Dendritic cell treated with granulocyte-macrophage colony-stimulating factor and Interleukin-4, amounts not matched to agents 40 ng/mL and 50 ng/mL, for 4 days (primary cell): ENCODE data around the gene GLIS1.

Experiments
- H3K27ac Mint-ChIP-seq: one replicate; pipeline ENCODE4 v1.8.0; 2022; ENCODE audit warnings: mild to moderate bottlenecking, mixed read lengths
- H3K27me3 Mint-ChIP-seq: one replicate; pipeline ENCODE4 v1.8.0; 2022; ENCODE audit warnings: mild to moderate bottlenecking, mixed read lengths
- H3K36me3 Mint-ChIP-seq: one replicate; pipeline ENCODE4 v1.8.0; 2022; ENCODE audit warnings: low read depth, mixed read lengths
- H3K4me1 Mint-ChIP-seq: one replicate; pipeline ENCODE4 v1.8.0; 2022; ENCODE audit warnings: low read depth, mixed read lengths
- H3K4me3 Mint-ChIP-seq: one replicate; pipeline ENCODE4 v1.8.0; 2022; ENCODE audit warnings: mild to moderate bottlenecking, moderate library complexity, mixed read lengths
- H3K9me3 Mint-ChIP-seq: one replicate; pipeline ENCODE4 v1.8.0; 2022; ENCODE audit warnings: mixed read lengths
- intact Hi-C: fragments of 100-400 bp; cut with micrococcal nuclease; formaldehyde crosslinking; loops from one replicate; pipeline ENCODE4 v1.15.0; 2022

Gene GLIS1

DNA sequence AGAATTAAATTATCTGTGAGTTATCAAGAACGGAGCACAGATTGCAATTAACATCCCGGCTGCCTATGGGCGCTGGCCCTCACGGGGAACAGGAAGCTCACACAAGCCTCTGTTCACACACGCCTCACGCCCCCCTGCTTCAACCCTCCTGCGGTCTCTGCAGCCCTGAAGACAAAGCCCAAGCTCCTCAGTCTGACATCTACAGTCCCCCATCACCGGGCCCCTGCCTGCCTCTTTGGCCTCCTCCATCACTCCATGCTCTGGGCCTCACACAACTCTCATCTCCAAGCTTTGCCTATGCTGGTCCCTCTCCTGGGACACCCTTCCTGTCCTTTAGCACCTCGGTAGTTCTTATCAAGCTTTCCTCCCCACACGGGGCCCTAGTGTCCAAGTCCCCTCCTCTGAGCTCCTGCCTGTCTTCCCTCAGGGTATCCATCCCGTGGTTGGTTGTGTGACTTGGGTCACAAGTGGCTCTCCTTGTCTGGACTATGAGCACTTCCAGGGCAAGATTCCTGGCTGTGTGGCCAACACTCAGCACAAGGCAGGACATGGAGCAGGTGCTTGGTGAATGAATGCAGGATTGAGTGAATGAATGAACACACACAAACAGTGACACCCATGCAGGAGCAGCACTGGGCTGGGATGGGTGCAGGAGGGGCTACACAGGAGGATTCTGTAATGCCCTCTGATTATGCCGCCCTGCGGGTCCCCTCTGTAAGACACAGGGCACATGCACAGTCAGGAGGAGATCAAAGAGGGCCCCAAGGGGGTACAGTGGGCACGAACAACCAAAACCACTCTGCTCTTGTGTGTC lies 163.6 kb downstream of the GLIS1 start:
- no peak overlapping the region for H3K27ac Mint-ChIP-seq
- H3K36me3 Mint-ChIP-seq: no peaks in the 10 kb centered on the region
- no peaks in the 10 kb centered on the region for H3K4me1 Mint-ChIP-seq
- H3K9me3 Mint-ChIP-seq: no peaks in the 10 kb centered on the region
- intact Hi-C loops: no loop called here
- no peak overlapping the region for H3K4me3 Mint-ChIP-seq
- H3K27me3 Mint-ChIP-seq: no peaks in the 10 kb centered on the region

DNA sequence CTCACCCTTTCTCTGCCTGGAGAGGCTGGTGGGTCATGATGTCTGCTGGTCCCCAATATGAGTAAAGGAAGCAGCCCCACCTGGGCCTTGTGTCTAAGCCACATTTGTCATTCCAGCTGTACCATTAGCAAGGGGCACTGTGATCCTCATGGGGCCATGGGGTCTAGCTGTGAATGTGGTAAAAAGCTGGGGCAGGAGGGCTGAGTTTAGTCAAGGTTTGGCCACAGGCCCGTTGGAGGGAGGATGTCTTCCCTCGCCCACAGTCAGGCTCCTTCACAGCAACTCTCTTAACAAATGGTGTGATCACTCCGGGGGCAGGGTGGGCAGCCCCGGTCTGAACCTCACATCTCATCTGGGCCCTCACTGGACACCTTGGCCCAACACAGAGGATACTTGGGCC lies 164.3 kb downstream of the GLIS1 start:
- intact Hi-C loops: no loop called here
- Mint-ChIP-seq H3K36me3 (no peaks in the 10 kb centered on the region), H3K4me1 (no peaks in the 10 kb centered on the region), H3K27ac (no peak overlapping the region), H3K4me3 (no peak overlapping the region), H3K27me3 (no peaks in the 10 kb centered on the region), H3K9me3 (no peaks in the 10 kb centered on the region)

DNA sequence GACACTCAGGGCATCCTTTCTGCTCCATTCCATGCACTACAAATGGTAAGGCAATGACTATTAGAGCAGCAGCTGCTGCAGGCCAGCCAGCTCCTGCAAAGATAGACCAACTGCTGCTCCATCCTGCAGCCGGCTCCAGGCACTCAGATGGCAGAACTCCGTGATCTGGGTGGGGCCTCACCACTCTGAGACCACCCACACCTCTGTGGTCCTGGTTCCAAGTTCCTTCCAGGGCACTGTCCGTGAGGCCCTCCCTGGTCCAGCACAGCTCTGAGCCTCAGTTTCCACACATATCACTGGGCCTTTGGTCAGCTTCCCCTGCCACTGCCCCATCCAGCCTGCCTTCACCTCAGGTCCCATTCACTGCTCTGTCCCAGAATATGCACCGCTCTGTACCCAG lies 165.0 kb downstream of the GLIS1 start:
- intact Hi-C loops: no loop called here
- H3K4me3 Mint-ChIP-seq: no peak overlapping the region
- H3K27ac Mint-ChIP-seq: no peak overlapping the region
- H3K36me3 Mint-ChIP-seq: no peaks in the 10 kb centered on the region
- no peaks in the 10 kb centered on the region for H3K27me3 Mint-ChIP-seq
- no peaks in the 10 kb centered on the region for H3K4me1 Mint-ChIP-seq
- no peaks in the 10 kb centered on the region for H3K9me3 Mint-ChIP-seq

DNA sequence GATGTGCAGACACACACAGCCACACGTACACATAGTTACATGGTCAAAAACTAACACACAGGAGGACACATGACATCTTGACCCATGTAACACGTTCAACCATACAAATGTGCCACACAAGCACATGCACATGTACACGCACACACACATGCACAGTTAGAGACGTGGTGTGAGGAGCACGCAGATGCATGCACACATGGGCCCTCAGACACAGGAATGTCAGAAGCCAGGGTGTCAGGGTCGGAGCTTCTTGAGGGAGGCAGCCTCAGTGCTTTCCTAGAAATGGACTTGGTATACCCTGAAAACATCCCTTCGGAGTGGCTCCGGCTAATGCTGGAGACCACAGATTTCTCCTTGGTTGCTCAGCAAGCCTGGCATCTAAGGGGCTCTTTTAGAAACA lies 165.4 kb downstream of the GLIS1 start:
- intact Hi-C loops: no loop called here
- no peaks in the 10 kb centered on the region for H3K4me1 Mint-ChIP-seq
- H3K27ac Mint-ChIP-seq: no peak overlapping the region

DNA sequence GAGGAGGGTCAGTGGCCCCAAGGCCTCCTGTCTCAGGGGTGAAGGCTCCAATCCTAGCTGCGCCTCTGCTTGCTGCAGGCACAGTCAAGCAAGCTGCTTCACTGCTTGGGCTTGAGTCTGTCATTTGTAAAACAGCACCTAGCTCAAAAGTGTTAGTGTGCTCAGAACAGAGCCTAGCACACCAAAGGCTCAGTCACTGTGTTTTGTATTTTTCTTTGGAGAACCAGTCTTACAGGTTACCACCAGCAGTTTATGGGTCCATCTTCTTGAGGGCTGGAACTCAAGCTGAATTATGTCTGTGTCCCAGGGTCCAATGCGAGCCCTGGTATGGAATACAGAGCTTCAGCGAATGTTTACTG lies 166.2 kb downstream of the GLIS1 start:
- H3K36me3 Mint-ChIP-seq: no peaks in the 10 kb centered on the region
- no peak overlapping the region for H3K4me3 Mint-ChIP-seq
- no peaks in the 10 kb centered on the region for H3K27me3 Mint-ChIP-seq
- no peaks in the 10 kb centered on the region for H3K9me3 Mint-ChIP-seq
- intact Hi-C loops: no loop called here
- no peak overlapping the region for H3K27ac Mint-ChIP-seq
- no peaks in the 10 kb centered on the region for H3K4me1 Mint-ChIP-seq

More for the DNA sequence above, 165.4 kb downstream of the GLIS1 start:
- Mint-ChIP-seq H3K9me3 (no peaks in the 10 kb centered on the region), H3K36me3 (no peaks in the 10 kb centered on the region), H3K4me3 (no peak overlapping the region), H3K27me3 (no peaks in the 10 kb centered on the region)

DNA sequence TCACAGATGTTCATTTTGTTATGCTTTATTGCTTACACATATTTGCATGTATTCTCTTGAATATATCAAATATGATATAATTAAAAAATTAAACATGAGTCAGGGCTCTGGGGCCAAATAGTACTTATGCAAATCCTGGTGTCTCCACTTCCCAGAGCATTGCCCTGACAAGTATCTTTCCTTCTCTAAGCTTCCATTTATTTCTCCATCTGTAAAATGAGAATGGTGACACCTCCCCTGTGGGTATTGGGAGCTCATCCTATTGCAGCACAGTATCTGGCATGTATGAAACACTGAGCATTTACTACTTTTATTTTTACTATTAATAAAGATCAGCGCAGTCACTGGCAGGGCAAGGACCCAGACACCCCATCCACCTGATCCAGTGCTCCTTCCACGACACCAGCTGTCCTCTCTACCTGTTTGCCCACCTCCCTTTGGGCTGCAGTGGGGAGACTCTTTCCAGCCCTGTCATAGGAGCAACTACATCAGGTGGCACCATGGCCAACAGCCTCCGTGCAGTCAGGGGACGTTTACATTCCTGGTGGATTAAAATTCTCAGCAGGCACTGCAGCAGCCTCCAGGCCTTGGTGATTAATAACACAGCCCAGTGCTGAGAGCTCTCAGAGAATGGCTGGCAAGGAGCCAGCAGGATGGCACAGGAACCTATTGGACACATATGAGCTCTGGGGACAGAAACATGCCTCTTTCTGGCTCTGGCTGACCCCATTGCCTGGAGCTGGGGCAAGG lies 166.7 kb downstream of the GLIS1 start:
- Mint-ChIP-seq H3K36me3 (no peaks in the 10 kb centered on the region), H3K9me3 (no peaks in the 10 kb centered on the region), H3K4me3 (no peak overlapping the region), H3K4me1 (no peaks in the 10 kb centered on the region), H3K27me3 (no peaks in the 10 kb centered on the region), H3K27ac (no peak overlapping the region)
- intact Hi-C loops: no loop called here

DNA sequence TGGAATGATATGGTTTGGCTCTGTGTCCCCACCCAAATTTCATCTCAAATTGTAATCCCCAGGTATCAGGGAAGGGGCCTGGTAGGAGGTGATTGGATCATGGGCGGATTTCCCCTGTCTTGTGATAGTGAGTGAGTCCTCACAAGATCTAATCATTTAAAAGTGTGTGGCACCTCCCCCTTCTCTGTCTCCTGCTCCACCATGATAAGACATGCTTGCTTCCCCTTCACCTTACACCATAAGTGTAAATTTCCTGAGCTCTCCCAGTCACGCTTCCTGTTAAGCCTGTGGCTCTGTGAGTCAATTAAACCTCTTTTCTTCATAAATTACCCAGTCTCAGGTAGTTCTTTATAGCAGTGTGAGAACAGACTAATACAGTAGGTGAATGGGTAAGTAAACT lies 170.4 kb downstream of the GLIS1 start:
- no peaks in the 10 kb centered on the region for H3K27me3 Mint-ChIP-seq
- H3K9me3 Mint-ChIP-seq: no peaks in the 10 kb centered on the region
- no peak overlapping the region for H3K4me3 Mint-ChIP-seq
- H3K4me1 Mint-ChIP-seq: no peaks in the 10 kb centered on the region
- intact Hi-C loops: no loop called here
- no peaks in the 10 kb centered on the region for H3K36me3 Mint-ChIP-seq
- no peak overlapping the region for H3K27ac Mint-ChIP-seq

DNA sequence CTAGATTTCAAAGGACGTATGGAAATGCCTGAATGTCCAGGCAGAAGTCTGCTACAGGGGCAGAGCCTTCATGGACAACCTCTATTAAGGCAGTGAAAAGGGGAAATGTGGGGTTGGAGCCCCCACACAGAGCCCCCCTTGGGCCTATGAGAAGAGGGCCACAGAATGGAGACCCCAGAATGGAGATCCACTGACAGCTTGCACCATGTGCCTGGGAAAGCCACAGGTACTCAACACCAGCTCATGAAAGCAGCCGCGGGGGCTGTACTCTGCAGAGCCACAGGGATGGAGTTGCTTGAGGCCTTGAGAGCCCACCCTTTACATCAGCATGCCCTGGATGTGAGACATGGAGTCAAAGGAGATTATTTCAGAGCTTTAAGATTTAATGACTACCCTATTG lies 171.1 kb downstream of the GLIS1 start:
- H3K4me1 Mint-ChIP-seq: no peaks in the 10 kb centered on the region

DNA sequence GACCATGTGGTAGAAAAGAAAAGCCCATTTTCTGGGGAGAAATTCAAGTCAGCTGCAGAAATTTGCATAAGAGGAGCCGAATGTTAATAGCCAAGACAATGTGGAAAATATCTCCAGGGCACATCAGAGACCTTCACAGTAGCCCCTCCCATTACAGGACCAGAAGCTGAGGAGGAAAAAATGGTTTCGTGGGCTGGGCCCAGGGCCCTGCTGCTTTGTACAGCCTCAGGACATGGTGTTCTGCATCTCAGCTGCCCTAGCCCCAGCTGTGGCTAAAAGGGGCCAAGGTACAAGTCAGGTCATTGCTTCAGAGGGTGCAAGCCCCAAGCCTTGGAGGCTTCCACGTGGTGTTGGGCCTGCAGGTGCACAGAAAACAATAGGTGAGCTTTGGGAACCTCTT lies 171.5 kb downstream of the GLIS1 start:
- H3K27ac Mint-ChIP-seq: no peak overlapping the region
- H3K36me3 Mint-ChIP-seq: no peaks in the 10 kb centered on the region
- H3K4me1 Mint-ChIP-seq: no peaks in the 10 kb centered on the region
- no peak overlapping the region for H3K4me3 Mint-ChIP-seq
- no peaks in the 10 kb centered on the region for H3K9me3 Mint-ChIP-seq
- peaks cover 7% of the 10 kb centered on the region for H3K27me3 Mint-ChIP-seq
- intact Hi-C loops: no loop called here

More for the DNA sequence above, 171.1 kb downstream of the GLIS1 start:
- H3K36me3 Mint-ChIP-seq: no peaks in the 10 kb centered on the region
- peaks cover 3% of the 10 kb centered on the region for H3K27me3 Mint-ChIP-seq
- H3K4me3 Mint-ChIP-seq: no peak overlapping the region
- no peaks in the 10 kb centered on the region for H3K9me3 Mint-ChIP-seq
- no peak overlapping the region for H3K27ac Mint-ChIP-seq
- intact Hi-C loops: no loop called here

DNA sequence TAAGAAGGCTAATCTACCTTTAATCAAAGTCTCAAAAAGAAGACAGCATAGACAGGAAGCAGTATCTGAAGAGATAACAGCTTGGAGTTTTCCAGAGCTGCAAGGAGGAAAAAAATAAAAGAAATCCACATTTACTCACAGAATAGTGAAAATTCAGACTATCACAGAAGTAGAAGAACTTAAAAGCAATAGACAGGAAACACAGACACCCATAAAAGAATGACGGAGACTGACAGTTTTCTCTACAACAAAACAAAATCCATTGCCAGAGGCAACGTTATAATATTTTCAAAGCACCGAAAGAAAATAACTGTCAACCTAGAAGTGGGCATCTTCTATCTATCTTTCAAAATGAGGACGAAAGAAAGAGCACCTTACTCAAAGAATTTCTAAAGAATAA lies 175.4 kb downstream of the GLIS1 start:
- peaks cover 9% of the 10 kb centered on the region for H3K27me3 Mint-ChIP-seq
- intact Hi-C loops: no loop called here
- H3K4me3 Mint-ChIP-seq: no peak overlapping the region
- no peaks in the 10 kb centered on the region for H3K4me1 Mint-ChIP-seq
- H3K27ac Mint-ChIP-seq: no peak overlapping the region
- no peaks in the 10 kb centered on the region for H3K9me3 Mint-ChIP-seq
- H3K36me3 Mint-ChIP-seq: no peaks in the 10 kb centered on the region

DNA sequence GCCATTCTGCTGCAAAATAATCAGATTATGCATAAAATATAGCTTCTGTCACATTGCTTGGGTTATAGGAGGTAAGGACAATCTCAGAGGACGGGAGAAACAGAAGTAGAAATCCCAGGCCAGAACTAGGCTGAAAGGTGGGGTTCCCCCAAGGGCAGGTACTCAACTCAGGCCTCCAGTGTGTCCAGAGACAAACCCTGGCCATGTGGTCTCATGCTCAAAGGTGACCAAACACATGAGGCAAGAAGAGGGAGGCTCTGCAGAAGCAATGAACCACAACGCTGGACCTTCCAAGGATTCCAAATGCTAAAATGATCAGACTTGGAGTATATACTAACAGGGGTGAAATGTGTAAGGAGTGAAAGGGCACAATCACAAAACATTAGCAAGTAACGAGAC lies 176.0 kb downstream of the GLIS1 start:
- Mint-ChIP-seq H3K9me3 (no peaks in the 10 kb centered on the region), H3K4me1 (no peaks in the 10 kb centered on the region), H3K27ac (no peak overlapping the region), H3K36me3 (no peaks in the 10 kb centered on the region), H3K4me3 (no peak overlapping the region), H3K27me3 (peaks cover 9% of the 10 kb centered on the region)
- intact Hi-C loops: no loop called here

DNA sequence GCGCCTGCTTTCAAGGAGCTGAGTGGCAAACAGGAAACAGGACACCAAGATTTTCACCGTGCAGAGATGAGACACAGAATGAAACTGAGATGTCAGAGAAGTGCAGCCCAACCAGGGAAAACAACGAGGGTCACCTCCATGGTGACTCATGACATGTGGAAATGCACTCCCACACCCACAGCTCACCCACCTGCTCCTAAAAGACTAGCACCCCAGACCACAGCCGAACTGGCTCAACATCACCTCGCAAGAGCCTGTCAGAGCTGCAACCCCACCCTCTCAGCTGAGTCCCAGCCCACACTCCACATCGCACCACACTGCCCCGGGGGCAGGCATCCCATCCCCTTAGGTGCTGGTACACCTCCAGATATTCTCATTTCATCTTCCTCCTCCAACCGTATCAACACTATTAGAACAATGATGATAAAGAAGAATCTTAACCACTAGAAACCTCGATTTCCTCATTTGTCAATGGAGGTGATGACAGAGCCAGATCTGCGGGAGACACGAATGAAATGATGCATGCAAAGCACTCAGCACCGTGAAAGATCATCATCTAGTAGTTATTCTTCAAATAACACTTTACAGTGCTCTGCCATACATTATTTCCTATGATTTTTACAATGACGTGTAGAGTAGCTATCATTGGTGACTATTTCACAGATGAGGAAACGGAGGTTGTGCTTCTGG lies 176.5 kb downstream of the GLIS1 start:
- Mint-ChIP-seq H3K36me3 (no peaks in the 10 kb centered on the region), H3K4me1 (no peaks in the 10 kb centered on the region), H3K27me3 (peaks cover 9% of the 10 kb centered on the region), H3K27ac (no peak overlapping the region), H3K9me3 (no peaks in the 10 kb centered on the region), H3K4me3 (no peak overlapping the region)
- intact Hi-C loops: no loop called here

DNA sequence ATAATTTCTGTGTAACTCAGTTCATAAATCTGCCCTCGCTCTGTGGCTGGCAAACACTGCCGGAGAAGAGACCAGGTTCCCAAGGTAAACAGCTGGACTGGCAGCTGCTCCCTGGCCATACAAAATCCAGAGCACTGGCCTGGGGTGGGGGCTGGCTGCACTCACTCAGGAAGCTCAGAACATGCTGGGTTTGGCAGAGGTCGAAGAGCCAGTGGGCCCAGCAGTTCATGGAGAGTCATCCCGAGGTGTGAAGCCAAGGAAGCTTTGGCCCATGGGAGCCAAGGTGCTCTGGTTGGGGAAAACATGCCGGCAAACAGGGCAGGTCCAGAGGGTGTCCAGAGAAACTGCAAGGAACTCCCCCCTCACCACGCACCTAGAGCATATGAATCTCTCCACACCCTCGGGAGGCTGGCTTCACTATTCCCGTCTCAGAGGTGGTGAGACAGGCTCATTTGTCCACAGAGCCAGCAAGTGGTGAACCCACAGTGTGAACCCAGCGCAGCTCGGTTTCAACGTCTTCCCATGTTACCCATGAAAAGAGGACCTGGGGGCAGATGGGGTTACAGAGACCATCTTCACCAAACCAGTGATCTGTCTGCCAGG lies 177.4 kb downstream of the GLIS1 start:
- H3K36me3 Mint-ChIP-seq: no peaks in the 10 kb centered on the region
- no peak overlapping the region for H3K27ac Mint-ChIP-seq
- H3K27me3 Mint-ChIP-seq: peaks cover 9% of the 10 kb centered on the region
- intact Hi-C loops: no loop called here
- no peaks in the 10 kb centered on the region for H3K4me1 Mint-ChIP-seq
- H3K4me3 Mint-ChIP-seq: no peak overlapping the region
- no peaks in the 10 kb centered on the region for H3K9me3 Mint-ChIP-seq
